OCI-LY1 (cell line): Measurements from ENCODE around the gene VWC2.

Experiments
- H2AFZ ChIP-seq: fragments of 200-600 bp; sonication (generic), shearing (Covaris generic); 2 replicates; pipeline ENCODE4 v1.6.0; 2014; ENCODE audit warnings: antibody characterized with exemption, mild to moderate bottlenecking, low read length
- H3F3A ChIP-seq: fragments of 200-600 bp; sonication (generic), shearing (Covaris generic); 2 replicates; pipeline ENCODE4 v1.6.0; 2014; ENCODE audit warnings: mild to moderate bottlenecking, antibody characterized with exemption, low read length, moderate library complexity; ENCODE audit not compliant: insufficient read depth
- H3K27ac ChIP-seq: fragments of 200-600 bp; sonication (generic); 2 replicates; pipeline ENCODE4 v1.5.1; 2014; ENCODE audit warnings: low read length, mixed run types, mild to moderate bottlenecking, low read depth; ENCODE audit not compliant: poor library complexity, severe bottlenecking
- H3K27me3 ChIP-seq: fragments of 200-600 bp; sonication (generic); 2 replicates; pipeline ENCODE4 v1.6.0; 2014; ENCODE audit warnings: antibody characterized with exemption, mild to moderate bottlenecking, low read length, moderate library complexity; ENCODE audit not compliant: insufficient read depth
- H3K36me3 ChIP-seq: fragments of 200-600 bp; sonication (generic); 2 replicates; pipeline ENCODE4 v1.6.1; 2014; ENCODE audit warnings: mild to moderate bottlenecking, antibody characterized with exemption, low read length, moderate library complexity, mixed read lengths; ENCODE audit not compliant: insufficient read depth
- H3K4me1 ChIP-seq: fragments of 200-600 bp; sonication (generic); 2 replicates; pipeline ENCODE4 v1.5.1; 2014; ENCODE audit warnings: mild to moderate bottlenecking, low read length, moderate library complexity; ENCODE audit not compliant: insufficient read depth, severe bottlenecking
- H3K4me2 ChIP-seq: fragments of 200-600 bp; sonication (generic), shearing (Covaris generic); 2 replicates; pipeline ENCODE4 v1.6.1; 2014; ENCODE audit warnings: low read length
- H3K4me3 ChIP-seq: fragments of 200-600 bp; sonication (generic); 2 replicates; pipeline ENCODE4 v1.5.1; 2014; ENCODE audit warnings: low read length, low read depth, mild to moderate bottlenecking, mixed read lengths; ENCODE audit not compliant: poor library complexity, severe bottlenecking
- H3K79me2 ChIP-seq: fragments of 200-600 bp; shearing (Covaris generic); 2 replicates; pipeline ENCODE4 v1.6.1; 2016; ENCODE audit warnings: mixed run types, low read length, mixed read lengths; ENCODE audit not compliant: insufficient read depth
- H3K9ac ChIP-seq: fragments of 200-600 bp; sonication (generic), shearing (Covaris generic); 2 replicates; pipeline ENCODE4 v1.6.1; 2014; ENCODE audit warnings: mild to moderate bottlenecking, low read length, mixed read lengths
- H3K9me2 ChIP-seq: fragments of 200-600 bp; sonication (generic), shearing (Covaris generic); 2 replicates; pipeline ENCODE4 v1.6.1; 2014; ENCODE audit warnings: low read depth, mild to moderate bottlenecking, low read length, mixed read lengths
- H3K9me3 ChIP-seq: fragments of 200-600 bp; shearing (Covaris generic); 2 replicates; pipeline ENCODE4 v1.6.1; 2014; ENCODE audit warnings: low read length, mixed read lengths
- H4K20me1 ChIP-seq: fragments of 200-600 bp; sonication (generic), shearing (Covaris generic); 2 replicates; pipeline ENCODE4 v1.6.0; 2016; ENCODE audit warnings: mild to moderate bottlenecking, low read length; ENCODE audit not compliant: insufficient read depth
- CTCF ChIP-seq: fragments of 200-600 bp; sonication (generic), shearing (Covaris generic); IDR thresholded peaks from 2 replicates; pipeline ENCODE4 v1.5.1; 2017; ENCODE audit warnings: mild to moderate bottlenecking, antibody characterized with exemption, low read length, moderate library complexity, mixed read lengths
- EZH2 ChIP-seq: fragments of 200-600 bp; sonication (generic), shearing (Covaris generic); IDR thresholded peaks from 2 replicates; pipeline ENCODE4 v1.8.0; 2017; ENCODE audit warnings: borderline replicate concordance, mixed run types, mild to moderate bottlenecking, antibody characterized with exemption, low read length, moderate library complexity, mixed read lengths

The VWC2 gene

GRCh38 chr7:49893131-49893530, 119.7 kb downstream of the VWC2 start:
- no peaks in the 10 kb centered on the region for H3K9me2 ChIP-seq
- H3K27me3 ChIP-seq = no peaks in the 10 kb centered on the region
- no peak overlapping the region for H3K27ac ChIP-seq
- no peak overlapping the region for H2AFZ ChIP-seq
- H3K4me1 ChIP-seq = no peaks in the 10 kb centered on the region
- no peaks in the 10 kb centered on the region for H3K36me3 ChIP-seq
- no peak overlapping the region for H3K4me3 ChIP-seq
- H3K4me2 ChIP-seq = no peak overlapping the region
- no peak overlapping the region for H3K9ac ChIP-seq
- H3F3A ChIP-seq = no peaks in the 10 kb centered on the region
- H4K20me1 ChIP-seq = no peaks in the 10 kb centered on the region
- no peak for TF ChIP-seq CTCF
- no peak for TF ChIP-seq EZH2
- H3K79me2 ChIP-seq = no peaks in the 10 kb centered on the region
- H3K9me3 ChIP-seq = no peaks in the 10 kb centered on the region

- Histone ChIP-seq H3K27me3 (no peaks in the 10 kb centered on the region), H3K9me3 (no peaks in the 10 kb centered on the region), H3K79me2 (no peaks in the 10 kb centered on the region), H3F3A (no peaks in the 10 kb centered on the region), H3K4me1 (no peaks in the 10 kb centered on the region), H2AFZ (no peak overlapping the region), H3K27ac (no peak overlapping the region), H3K36me3 (no peaks in the 10 kb centered on the region), H3K9ac (no peak overlapping the region), H3K9me2 (no peaks in the 10 kb centered on the region), H3K4me2 (no peak overlapping the region), H4K20me1 (no peaks in the 10 kb centered on the region), H3K4me3 (no peak overlapping the region)
- TF ChIP-seq CTCF = no peak
- no peak for TF ChIP-seq EZH2
Observed at GRCh38 chr7:49894543-49894942, 121.1 kb downstream of the VWC2 start.

DNA sequence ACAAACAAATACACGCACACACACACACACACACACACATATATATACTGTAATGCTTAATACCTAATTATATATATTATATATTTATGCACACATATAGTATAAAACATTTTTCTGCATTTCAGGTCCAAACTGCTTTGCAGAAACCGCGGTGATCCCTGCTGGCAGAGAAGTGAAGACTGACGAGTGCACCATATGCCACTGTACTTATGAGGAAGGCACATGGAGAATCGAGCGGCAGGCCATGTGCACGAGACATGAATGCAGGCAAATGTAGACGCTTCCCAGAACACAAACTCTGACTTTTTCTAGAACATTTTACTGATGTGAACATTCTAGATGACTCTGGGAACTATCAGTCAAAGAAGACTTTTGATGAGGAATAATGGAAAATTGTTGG, 138.5 kb downstream of the VWC2 start:
- no peak overlapping the region for H3K4me2 ChIP-seq
- H3K79me2 ChIP-seq = no peaks in the 10 kb centered on the region
- H4K20me1 ChIP-seq = no peaks in the 10 kb centered on the region
- no peak overlapping the region for H3K4me3 ChIP-seq
- no peak overlapping the region for H3K27ac ChIP-seq
- no peaks in the 10 kb centered on the region for H3K27me3 ChIP-seq
- no peak overlapping the region for H3K9ac ChIP-seq
- no peaks in the 10 kb centered on the region for H3K9me3 ChIP-seq
- H2AFZ ChIP-seq = no peak overlapping the region
- no peaks in the 10 kb centered on the region for H3K4me1 ChIP-seq
- TF ChIP-seq EZH2 = no peak
- no peak for TF ChIP-seq CTCF
- no peaks in the 10 kb centered on the region for H3K9me2 ChIP-seq
- no peaks in the 10 kb centered on the region for H3K36me3 ChIP-seq
- H3F3A ChIP-seq = no peaks in the 10 kb centered on the region
